T47D (cell line): ENCODE data around the gene FAM120A.

Experiments
- DNase-seq, 2 experiments: peaks; one replicate each; pipeline versions ENCODE4 v3.0.0 to v3.0.0-alpha.2; 2011 to 2012; ENCODE audit warnings: low read depth in 1 of 2, low spot score in 1 of 2
- JUND ChIP-seq: IDR thresholded peaks from 2 replicates; pipeline ENCODE4 v1.6.1; 2012; ENCODE audit warnings: low read depth
- in situ Hi-C: cut with HindIII; loops from 2 replicates; pipeline ENCODE4 v1.10.0; 2016; ENCODE audit warnings: low sequenced_read_pairs, low pct_unique_long_range_greater_than_20kb

FAM120A gene

GRCh38 chr9:93467062-93467416 lies 15.6 kb downstream of the FAM120A start:
- in situ Hi-C loops, result no loop called here
- no peak for DNase-seq
- no peak for TF ChIP-seq JUND

DNA sequence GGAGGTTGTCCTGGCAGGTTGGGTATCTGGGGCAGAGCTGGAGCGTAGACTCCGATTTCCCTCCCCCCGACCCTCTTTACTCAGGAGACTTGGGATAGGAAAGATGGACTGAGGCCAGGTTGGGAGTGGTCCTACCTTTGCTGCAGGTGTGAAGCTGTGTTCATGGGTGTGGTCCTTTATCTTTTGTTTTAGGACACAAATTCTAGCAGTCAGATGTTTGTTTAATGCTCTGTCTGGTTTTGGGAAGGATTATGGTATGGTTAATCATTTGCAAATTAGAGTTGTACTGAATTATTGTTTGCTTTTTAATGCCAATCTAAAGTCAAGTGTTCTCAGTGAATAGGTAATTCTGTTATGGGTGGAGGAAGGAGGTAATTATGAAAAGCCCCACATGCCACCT lies 16.0 kb downstream of the FAM120A start:
- DNase-seq, result no peak
- TF ChIP-seq JUND, result no peak
- in situ Hi-C loops, result no loop called here

DNA sequence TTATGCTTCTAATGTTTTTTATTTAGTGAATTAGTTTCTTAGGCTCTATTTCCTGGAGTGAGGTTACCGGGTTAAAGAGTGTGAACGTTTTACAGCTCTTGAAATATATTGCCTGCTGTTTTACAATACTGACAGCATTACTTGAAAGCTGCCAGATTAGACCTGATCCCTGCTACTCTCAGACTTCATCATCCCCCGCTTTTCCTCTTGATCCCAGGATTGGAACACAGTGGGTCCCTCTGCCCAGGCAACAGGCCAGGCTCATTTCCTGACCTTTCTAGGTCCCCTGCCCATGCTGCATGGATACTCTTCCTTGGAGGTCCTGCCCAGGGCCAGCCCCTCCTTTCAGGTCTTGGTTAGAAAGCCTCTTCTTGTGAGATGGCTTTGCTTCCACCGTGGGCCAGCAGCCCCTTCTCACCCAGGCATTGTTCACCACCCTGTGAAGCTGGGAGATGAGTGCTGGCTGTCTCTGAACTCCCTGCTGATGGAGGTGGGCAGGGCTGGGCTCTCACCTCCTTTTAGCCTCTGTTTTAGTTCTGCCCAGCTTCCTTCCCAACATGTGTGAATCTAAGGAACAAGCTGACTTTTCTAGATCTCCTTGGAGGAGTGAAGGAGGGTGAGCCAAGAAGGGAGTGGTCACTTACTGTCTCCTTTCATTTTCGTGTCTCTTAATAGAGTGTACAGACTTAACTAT lies 17.4 kb downstream of the FAM120A start:
- no peak for DNase-seq
- in situ Hi-C loops, result no loop called here
- TF ChIP-seq JUND, result no peak

- TF ChIP-seq JUND, result no peak
- in situ Hi-C loops, result no loop called here
- DNase-seq, result no peak
These were observed 18.9 kb downstream of the FAM120A start for GRCh38 chr9:93470391-93470790.

- no peak for DNase-seq
- TF ChIP-seq JUND, result no peak
- in situ Hi-C loops, result no loop called here
These were observed 19.6 kb downstream of the FAM120A start for GRCh38 chr9:93471124-93471523.

- DNase-seq, result peak in 1 of 2 experiments; percentile 62
- TF ChIP-seq JUND, result peak; percentile 68
- in situ Hi-C loops, result no loop called here
These were observed 21.9 kb downstream of the FAM120A start for GRCh38 chr9:93473411-93473810.

DNA sequence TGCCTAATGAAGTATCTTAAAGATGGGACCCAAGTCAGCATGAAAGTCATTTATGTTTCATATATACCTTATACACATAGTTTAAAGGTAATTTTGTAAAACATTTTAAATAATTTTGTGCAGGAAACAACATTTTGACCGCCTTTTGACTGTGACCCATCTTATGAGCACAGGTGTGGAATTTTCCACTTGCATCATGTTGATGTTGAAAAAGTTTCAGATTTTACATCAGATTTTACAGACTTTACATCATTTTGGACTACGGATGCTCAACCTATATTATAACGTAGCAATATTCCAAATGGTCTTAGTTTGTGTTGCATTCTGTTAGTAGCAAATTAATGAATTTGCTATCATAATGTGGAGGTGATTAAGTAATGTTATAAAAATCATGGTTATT lies 23.6 kb downstream of the FAM120A start:
- no peak for DNase-seq
- in situ Hi-C loops, result no loop called here
- no peak for TF ChIP-seq JUND

DNA sequence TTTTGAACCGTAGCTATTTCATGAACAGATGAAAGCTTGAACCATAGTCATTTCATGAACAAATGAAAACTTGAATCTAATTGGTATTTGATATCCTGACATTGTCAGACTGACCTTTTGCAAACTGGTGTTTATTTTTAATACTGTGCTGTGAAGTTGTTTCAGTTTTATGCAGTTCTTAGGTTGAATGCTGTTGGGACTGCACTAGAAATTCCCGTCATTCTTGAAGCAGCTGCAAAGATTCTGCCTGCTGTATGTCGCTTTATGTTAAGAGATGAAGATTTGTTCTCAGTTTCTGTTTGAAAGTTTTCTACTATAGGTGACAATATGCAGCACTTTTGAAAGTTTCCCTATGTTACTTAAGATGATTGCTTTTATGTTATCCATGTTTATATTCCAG lies 24.4 kb downstream of the FAM120A start:
- DNase-seq, result no peak
- in situ Hi-C loops, result no loop called here
- TF ChIP-seq JUND, result no peak

- no peak for TF ChIP-seq JUND
- DNase-seq, result no peak
- in situ Hi-C loops, result no loop called here
These were observed 25.4 kb downstream of the FAM120A start for GRCh38 chr9:93476924-93477323.

DNA sequence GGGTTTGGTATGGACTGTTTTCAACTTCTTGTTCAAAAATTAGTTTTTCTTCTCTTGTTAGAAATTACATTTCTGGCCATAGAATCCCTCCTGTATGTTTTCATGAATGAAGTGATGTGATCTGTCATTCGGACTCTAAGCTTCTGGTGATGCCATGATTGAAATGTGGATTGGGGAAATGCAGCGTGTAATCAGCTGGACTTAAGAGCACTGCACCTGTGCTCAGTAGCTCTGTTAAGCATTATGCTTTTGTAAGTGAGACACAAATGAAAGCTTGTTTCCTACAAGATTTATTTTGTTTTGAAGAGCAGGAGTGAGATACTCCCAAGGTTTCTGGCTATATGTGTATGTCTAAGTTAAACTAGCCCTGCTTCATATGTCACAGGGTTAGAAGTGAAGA lies 25.9 kb downstream of the FAM120A start:
- in situ Hi-C loops, result no loop called here
- DNase-seq, result no peak
- no peak for TF ChIP-seq JUND

DNA sequence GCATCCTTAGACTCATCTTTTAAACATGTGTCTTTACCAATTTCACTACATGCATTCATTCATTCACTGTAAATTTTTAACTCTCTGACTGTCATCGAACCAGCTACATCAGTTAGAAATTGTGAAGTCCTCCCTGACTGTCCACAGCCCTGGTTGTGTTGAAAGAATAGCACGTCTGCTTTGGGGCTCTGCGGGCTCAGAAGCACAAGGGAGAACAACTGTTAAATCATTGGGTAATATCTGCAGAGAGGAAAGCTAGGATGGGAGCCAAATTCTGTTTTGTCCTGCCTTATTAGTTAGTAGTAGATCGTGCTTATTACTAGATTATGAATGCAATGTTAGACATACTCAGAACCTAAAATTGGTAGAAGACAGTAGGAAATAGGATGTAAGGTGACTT lies 28.2 kb downstream of the FAM120A start:
- in situ Hi-C loops, result no loop called here
- no peak for DNase-seq
- no peak for TF ChIP-seq JUND

GRCh38 chr9:93480262-93480661 lies 28.8 kb downstream of the FAM120A start:
- in situ Hi-C loops, result no loop called here
- no peak for DNase-seq
- TF ChIP-seq JUND, result no peak

- in situ Hi-C loops, result no loop called here
- DNase-seq, result no peak
These were observed 29.3 kb downstream of the FAM120A start for GRCh38 chr9:93480728-93481324.

DNA sequence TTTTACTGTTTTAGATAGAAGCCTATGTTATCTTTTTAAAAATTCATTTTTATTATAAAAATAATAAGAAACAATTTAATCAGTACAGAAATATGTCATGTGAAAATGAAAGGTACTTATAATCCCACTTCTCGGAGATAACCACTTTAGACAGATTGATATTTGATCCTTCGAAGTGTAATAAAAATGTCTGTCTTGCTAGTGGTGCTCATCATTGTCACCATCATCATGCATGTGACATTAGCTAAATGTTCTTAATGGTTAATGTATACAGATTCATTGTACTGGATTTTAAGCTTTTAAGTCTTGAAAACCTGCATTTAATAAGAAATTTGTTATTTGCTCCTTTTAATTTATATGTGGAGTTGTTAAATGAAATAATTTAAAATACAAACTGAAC lies 32.0 kb downstream of the FAM120A start:
- TF ChIP-seq JUND, result no peak
- DNase-seq, result no peak
- in situ Hi-C loops, result no loop called here

More at GRCh38 chr9:93480728-93481324, 29.3 kb downstream of the FAM120A start:
- no peak for TF ChIP-seq JUND
